NCI-H226 (cell line): ENCODE results near the gene RLF.

ENCODE experiments used
- DNase-seq: peaks from one replicate; pipeline ENCODE4 v3.0.0-alpha.2; 2015

The RLF gene

DNA sequence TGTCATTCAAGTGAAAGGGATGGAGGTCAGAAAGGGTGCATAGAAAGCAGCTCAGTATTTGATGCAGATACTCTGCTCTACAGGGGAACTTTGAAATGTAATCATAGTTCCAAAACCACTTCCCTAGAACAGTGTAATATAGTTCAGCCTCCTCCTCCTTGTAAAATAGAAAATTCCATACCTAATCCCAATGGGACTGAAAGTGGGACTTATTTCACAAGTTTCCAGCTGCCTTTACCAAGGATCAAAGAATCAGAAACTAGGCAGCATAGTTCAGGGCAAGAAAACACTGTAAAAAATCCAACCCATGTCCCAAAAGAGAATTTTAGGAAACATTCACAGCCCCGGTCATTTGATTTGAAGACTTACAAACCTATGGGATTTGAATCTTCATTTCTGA lies 78.4 kb downstream of the RLF start:
- no peak for DNase-seq

- DNase-seq = no peak
These were observed 79.2 kb downstream of the RLF start for GRCh38 chr1:40240390-40240789.

- no peak for DNase-seq
These were observed 80.2 kb downstream of the RLF start for GRCh38 chr1:40241362-40241761.

DNA sequence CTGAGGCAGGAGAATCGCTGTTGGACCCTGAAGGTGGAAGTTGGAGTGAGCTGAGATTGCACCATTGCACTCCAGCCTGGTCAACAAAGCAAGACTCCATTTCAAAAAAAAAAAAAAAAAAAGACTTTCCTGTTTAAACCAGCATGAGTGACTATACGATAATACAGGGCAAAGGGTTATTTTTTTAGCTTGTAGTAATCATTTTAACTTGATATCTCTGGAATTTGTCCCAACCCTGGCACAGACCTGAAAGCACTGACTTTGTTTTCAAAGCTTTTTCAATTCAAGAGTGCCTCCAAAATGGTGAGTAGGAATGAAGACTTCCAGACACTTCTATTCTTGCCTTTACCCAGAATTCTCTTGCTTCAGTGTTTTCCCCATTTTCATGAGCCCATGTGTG lies 82.2 kb downstream of the RLF start:
- DNase-seq = no peak

GRCh38 chr1:40244138-40244744 lies 83.1 kb downstream of the RLF start:
- no peak for DNase-seq

DNA sequence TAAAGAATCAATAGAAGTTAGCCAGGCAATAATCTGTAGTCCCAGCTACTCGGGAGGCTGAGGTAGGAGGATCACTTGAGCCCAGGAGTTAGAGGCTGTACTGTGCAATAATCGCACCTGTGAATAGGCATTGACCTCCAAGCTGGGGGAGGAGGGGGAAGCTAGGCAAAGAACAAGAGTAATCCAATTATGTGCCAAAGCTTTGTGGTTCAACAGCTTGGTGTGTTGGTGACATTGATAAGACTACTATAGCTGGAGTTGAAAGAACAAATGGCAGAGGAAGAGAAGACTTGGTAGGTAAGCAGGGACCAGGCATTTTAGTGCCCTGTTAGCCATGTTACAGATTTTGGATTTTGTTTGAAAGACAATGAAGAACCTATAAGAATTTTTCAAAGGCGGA lies 84.5 kb downstream of the RLF start:
- no peak for DNase-seq

DNA sequence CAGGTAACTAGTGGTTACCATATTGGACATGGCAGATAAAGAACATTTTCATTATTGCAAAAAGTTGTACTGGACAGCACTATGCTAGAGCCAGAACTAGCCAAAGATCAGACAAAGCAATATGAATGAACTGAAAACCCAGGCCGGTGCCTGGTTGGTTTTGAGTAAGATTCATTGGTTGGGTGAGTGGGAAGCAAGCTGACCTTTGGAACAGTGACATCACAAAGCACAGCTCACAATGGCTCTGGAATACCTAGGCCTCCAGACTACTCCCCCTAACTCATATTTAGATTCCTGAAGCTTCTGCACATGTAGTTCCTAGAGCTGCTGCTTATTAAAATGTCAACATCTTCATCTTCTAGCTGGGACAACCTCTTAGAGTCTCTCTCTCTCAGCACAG lies 86.5 kb downstream of the RLF start, which contains the start of gene TMCO2:
Gene TMCO2, plus strand, starts transcription at position 283 of the 400 bp plus-strand sequence. Its CDS starts 57 bp downstream, at position 340.
- DNase-seq = no peak

- DNase-seq = peak; percentile 46
These were observed 87.2 kb downstream of the RLF start for GRCh38 chr1:40248412-40248811.

DNA sequence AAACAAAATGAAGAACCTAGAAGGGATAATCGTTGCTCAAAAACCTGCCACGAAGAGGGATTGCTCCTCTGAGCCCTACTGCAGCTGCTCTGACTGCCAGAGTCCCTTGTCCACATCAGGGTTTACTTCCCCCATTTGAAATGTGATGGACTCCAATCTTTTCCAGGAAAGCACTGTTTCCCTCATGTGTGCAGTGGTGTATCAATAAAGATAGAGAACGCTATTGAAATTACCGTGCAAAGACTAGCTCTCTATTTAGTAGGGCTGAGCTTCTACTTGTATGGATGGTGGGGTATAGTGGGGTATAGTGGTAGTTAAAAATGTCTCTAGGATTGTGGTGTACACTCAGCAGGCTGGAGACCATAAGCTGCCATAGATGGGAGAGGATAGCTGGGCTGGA lies 90.3 kb downstream of the RLF start:
- no peak for DNase-seq

GRCh38 chr1:40252601-40253000 lies 91.4 kb downstream of the RLF start:
- peak; percentile 28 for DNase-seq

DNA sequence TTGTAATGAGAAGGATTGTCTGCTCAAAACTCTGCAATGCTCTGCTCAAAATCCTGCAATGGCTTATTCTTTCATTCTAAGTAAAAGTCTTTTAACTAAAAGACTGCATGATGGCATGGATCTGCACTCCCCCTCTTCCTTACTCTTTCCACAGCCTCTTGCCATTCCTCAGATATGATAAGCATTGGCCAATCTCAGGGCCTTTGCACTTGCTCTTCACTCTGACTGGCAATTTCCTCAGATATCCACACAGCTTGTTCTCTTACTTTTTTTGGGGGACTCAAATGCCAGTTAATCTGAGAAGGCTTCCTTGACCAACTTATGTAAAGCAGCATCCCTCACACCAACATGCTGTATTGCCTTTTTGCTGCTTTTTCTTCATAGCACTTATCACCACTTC lies 94.0 kb downstream of the RLF start:
- no peak for DNase-seq

- no peak for DNase-seq
These were observed 95.4 kb downstream of the RLF start for GRCh38 chr1:40256401-40257084.

DNA sequence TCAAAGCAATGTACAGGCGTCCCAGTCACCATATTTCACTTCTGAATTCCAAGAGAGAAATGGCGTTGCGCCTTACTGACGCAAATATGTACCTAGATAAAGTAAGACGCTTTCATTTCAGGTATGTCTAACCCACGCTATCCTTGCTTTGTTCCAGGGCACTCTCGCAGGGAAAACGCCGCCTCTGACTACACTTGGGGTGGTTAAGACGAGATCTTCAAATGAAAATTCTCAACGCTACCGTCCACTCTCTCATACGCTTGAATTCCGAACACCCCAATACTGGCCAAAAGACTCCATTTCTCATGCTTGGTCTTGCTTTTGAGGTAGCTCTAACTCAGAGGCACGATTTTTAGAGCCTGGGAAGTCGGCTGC lies 96.1 kb downstream of the RLF start:
- DNase-seq = no peak

- peak; percentile 94 for DNase-seq
These were observed 96.7 kb downstream of the RLF start, which contains the start of gene ZMPSTE24 for GRCh38 chr1:40257688-40258444. ZMPSTE24 (plus strand) TSS chr1:40258236; CDS start chr1:40258272, 36 bp downstream.

DNA sequence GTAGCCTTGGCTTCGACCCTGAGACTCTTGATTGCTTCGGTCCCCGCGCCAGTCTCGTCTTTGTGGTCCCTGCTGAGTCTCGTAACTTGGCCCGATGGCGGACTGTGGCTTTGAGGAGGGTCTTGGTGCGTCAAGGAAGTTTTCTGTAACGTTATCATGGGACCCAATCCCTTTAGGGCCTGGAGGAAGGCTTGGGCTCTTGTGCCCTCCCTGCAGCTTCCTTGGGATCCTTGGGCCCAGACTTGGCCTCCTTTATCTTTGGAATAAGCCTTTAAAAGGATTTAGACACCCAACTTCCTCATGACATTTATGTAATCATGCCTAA lies 97.2 kb downstream of the RLF start:
- DNase-seq = no peak

DNA sequence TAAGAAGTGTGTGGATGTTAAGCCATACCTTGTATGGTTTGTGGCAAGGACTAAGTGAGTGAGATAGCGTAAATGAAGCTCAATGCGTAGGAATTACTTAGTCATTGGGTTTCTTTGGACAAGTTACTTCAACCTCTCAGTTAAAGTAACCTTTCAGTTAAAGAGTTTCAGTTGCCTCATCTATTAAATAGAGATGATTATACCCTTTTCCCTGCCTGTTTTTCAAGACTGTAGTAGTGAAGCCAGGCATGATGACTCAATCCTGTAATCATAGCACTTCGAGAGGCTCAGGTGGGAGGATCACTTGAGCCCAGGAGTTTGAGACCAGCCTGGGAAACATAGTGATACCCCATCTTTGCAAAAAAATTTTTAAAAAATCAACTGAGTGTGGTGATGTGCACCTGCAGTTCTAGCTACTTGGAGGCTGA lies 103.2 kb downstream of the RLF start:
- DNase-seq = peak; percentile 25

GRCh38 chr1:40265298-40265697 lies 104.1 kb downstream of the RLF start:
- no peak for DNase-seq

DNA sequence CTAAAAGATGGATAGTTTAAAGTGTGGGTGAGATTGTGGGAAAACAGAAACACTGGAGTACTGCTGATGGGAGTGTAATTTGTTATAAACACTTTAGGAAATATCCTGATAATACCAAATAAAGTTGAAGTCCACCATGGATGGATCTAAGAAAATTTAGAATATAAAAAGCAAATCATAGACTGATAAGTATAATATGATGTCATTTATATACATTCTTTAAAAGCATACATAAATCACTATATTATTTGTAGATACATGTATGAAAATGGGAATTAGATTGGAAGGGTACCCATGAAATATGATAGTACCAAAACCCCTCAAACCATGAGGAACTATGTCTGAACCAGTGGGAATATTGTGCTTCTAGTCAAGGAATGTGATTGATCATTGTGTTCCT lies 104.7 kb downstream of the RLF start:
- no peak for DNase-seq

DNA sequence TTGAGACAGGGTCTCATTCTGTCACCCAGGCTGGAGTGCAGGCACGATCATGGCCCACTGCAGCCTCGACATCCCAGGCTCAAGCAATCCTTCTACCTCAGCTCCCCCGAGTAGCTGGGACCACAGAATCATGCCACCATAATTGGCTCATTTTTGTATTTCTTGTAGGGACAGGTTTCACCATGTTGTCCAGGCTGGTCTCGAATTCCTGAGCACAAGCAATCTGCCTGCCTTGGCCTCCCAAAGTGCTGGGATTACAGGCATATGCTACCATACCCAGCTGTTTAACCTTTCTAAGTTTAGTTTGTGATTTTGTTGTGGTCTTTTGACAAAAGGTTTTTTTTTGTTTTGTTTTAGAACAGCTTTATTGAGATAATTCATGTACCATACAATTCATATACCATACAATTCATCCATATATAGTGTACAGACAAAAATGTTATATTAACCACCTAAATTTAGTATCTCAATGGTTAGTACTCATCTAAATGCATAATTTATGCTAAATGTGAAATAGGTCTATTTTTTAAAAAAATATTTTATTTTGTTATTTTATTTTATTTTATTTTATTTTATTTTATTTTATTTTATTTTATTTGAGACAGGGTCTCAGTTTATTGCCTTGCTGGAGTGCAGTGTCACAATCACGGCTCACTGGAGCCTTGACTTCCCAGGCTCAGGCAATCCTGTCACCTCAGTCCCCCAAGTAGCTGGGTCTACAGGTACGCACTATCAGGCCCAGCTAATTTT lies 105.8 kb downstream of the RLF start:
- DNase-seq = no peak

DNA sequence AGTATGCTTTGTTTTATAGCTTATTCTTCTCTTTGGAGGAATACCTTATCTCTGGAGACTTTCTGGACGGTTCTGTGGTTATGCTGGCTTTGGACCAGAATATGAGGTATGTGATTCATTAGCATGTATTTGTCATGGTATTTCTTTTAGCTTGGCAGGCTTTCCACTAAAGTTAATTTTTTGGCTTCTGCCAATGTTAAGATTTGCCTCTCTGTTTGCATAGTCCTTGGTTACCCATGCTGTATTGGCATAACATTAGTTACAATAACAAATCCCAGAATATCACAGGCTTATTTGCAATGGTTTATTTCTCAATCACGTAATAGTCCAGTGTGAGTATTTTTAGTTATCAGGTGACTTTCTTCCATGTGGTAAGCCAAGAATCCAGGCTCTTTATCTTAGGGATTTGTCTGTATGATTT lies 106.6 kb downstream of the RLF start:
- peak; percentile 89 for DNase-seq

DNA sequence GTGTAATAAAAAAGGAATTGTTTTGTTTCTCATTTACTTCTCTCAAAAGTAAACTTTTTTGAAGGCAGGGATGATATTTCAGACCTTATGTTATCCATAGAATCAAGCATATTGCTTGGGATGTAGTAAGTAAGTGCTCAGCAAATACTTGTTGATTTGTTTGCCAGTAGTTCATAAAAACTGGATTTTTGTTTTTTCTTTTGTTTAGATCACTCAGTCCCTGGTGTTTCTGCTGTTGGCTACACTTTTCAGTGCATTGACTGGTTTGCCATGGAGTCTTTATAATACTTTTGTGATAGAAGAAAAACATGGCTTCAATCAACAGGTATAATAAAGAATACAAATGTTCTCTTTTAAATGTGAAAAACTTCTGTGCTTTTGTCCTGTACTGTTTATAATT lies 107.0 kb downstream of the RLF start:
- DNase-seq = no peak

DNA sequence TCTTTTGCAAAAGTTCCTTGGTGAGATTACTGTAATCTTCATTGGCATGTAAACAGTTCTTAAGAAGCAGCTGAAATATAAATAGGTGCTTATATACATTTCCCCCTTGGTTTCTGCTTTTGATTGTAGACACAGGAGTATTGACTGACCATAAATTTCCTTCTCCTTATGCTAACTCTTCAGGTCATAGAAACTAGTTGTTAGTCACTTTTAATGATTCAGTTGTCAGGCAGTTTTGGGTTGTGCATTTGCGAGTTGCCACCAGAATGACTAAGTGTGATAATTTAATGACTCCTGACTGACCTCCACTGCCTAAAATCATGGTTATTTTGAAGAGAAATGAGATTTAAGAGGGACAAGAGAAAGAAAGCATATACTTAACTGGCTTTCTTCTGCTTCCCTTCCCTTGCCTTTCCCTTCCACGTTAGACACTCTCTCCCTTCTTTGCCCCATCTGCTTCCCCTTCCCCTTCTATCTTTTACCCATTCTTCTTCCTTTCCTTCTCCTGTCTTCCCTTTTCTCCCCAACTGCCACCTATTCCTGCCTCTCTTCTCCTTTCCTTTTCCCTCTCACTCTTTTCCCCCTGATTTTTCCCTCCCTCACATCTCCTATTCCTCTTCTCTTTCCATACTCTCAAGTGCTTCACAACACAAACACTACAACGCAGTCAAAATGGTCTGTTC lies 109.1 kb downstream of the RLF start:
- no peak for DNase-seq
